ENCODE results near the gene RABL3.

Gene RABL3

GRCh38 chr3:120659285-120659684 lies 83.0 kb downstream of the RABL3 start:
- no peak overlapping the region for H3K27ac ChIP-seq (ENCODE audit: low read depth, low read length, poor library complexity, severe bottlenecking)
- H3K4me1 ChIP-seq (ENCODE audit: insufficient read depth, low read length, severe bottlenecking), result no peaks in the 10 kb centered on the region
- no peaks in the 10 kb centered on the region for H3F3A ChIP-seq (ENCODE audit: insufficient read depth, low read length)
- H3K27me3 ChIP-seq (ENCODE audit: insufficient read depth, low read length), result no peaks in the 10 kb centered on the region
- H3K79me2 ChIP-seq (ENCODE audit: insufficient read depth, low read length), result no peaks in the 10 kb centered on the region
- H4K20me1 ChIP-seq (ENCODE audit: insufficient read depth, low read length), result no peaks in the 10 kb centered on the region
- no peaks in the 10 kb centered on the region for H3K9me3 ChIP-seq (ENCODE audit: low read length)
- no peaks in the 10 kb centered on the region for H3K9me2 ChIP-seq (ENCODE audit: low read depth, low read length)
- no peak overlapping the region for H3K4me3 ChIP-seq (ENCODE audit: low read depth, low read length, poor library complexity, severe bottlenecking)
- TF ChIP-seq CTCF (IDR thresholded peaks at IDR 0.05; ENCODE audit: low read length) (no peak), EZH2 (IDR thresholded peaks at IDR 0.05; ENCODE audit: borderline replicate concordance, low read length) (no peak)
- H2AFZ ChIP-seq (ENCODE audit: low read length), result no peak overlapping the region
- no peak overlapping the region for H3K9ac ChIP-seq (ENCODE audit: low read length)
- H3K4me2 ChIP-seq (ENCODE audit: low read length), result no peak overlapping the region
- H3K36me3 ChIP-seq (ENCODE audit: insufficient read depth, low read length), result no peaks in the 10 kb centered on the region

- Histone ChIP-seq H3K4me1 (ENCODE audit: insufficient read depth, low read length, severe bottlenecking) (no peaks in the 10 kb centered on the region), H3K9me3 (ENCODE audit: low read length) (no peaks in the 10 kb centered on the region), H3K4me2 (ENCODE audit: low read length) (no peak overlapping the region), H4K20me1 (ENCODE audit: insufficient read depth, low read length) (no peaks in the 10 kb centered on the region), H3K4me3 (ENCODE audit: low read depth, low read length, poor library complexity, severe bottlenecking) (no peak overlapping the region), H3K79me2 (ENCODE audit: insufficient read depth, low read length) (no peaks in the 10 kb centered on the region), H3K27ac (ENCODE audit: low read depth, low read length, poor library complexity, severe bottlenecking) (no peak overlapping the region), H3K9ac (ENCODE audit: low read length) (no peak overlapping the region), H3K9me2 (ENCODE audit: low read depth, low read length) (no peaks in the 10 kb centered on the region), H3K27me3 (ENCODE audit: insufficient read depth, low read length) (no peaks in the 10 kb centered on the region), H3F3A (ENCODE audit: insufficient read depth, low read length) (no peaks in the 10 kb centered on the region), H3K36me3 (ENCODE audit: insufficient read depth, low read length) (no peaks in the 10 kb centered on the region), H2AFZ (ENCODE audit: low read length) (no peak overlapping the region)
- no peak for TF ChIP-seq CTCF (IDR thresholded peaks at IDR 0.05; ENCODE audit: low read length)
- no peak for TF ChIP-seq EZH2 (IDR thresholded peaks at IDR 0.05; ENCODE audit: borderline replicate concordance, low read length)
These were observed 89.3 kb downstream of the RABL3 start for GRCh38 chr3:120652896-120653545.

- no peaks in the 10 kb centered on the region for H3K79me2 ChIP-seq (ENCODE audit: insufficient read depth, low read length)
- H3K9me3 ChIP-seq (ENCODE audit: low read length), result no peaks in the 10 kb centered on the region
- H3K4me2 ChIP-seq (ENCODE audit: low read length), result no peak overlapping the region
- H3K4me1 ChIP-seq (ENCODE audit: insufficient read depth, low read length, severe bottlenecking), result no peaks in the 10 kb centered on the region
- H2AFZ ChIP-seq (ENCODE audit: low read length), result no peak overlapping the region
- no peaks in the 10 kb centered on the region for H3K9me2 ChIP-seq (ENCODE audit: low read depth, low read length)
- no peak overlapping the region for H3K4me3 ChIP-seq (ENCODE audit: low read depth, low read length, poor library complexity, severe bottlenecking)
- H3K9ac ChIP-seq (ENCODE audit: low read length), result no peak overlapping the region
- H3F3A ChIP-seq (ENCODE audit: insufficient read depth, low read length), result no peaks in the 10 kb centered on the region
- TF ChIP-seq EZH2 (IDR thresholded peaks at IDR 0.05; ENCODE audit: borderline replicate concordance, low read length), result no peak
- TF ChIP-seq CTCF (IDR thresholded peaks at IDR 0.05; ENCODE audit: low read length), result no peak
- H3K36me3 ChIP-seq (ENCODE audit: insufficient read depth, low read length), result no peaks in the 10 kb centered on the region
- H4K20me1 ChIP-seq (ENCODE audit: insufficient read depth, low read length), result no peaks in the 10 kb centered on the region
- H3K27me3 ChIP-seq (ENCODE audit: insufficient read depth, low read length), result no peaks in the 10 kb centered on the region
- no peak overlapping the region for H3K27ac ChIP-seq (ENCODE audit: low read depth, low read length, poor library complexity, severe bottlenecking)
These were observed 90.0 kb downstream of the RABL3 start for GRCh38 chr3:120652281-120652680.

Data from OCI-LY1 (cell line).